ENCODE results near the gene PLCB4. TPM values are rescaled to one million over a fixed set of nuclear protein-coding genes. Genes with fewer than 3 reads are reported as not detected.
"Not testable (repeated sequence)": the region's sequence is repeated elsewhere in the genome, so short reads cannot be mapped to it uniquely, and the experiment has no call there.

Gene PLCB4
- total and polyA plus RNA-seq, 2 donors, result 4.8 to 7.6 TPM

- no peaks in the 10 kb centered on the region for H3K9me3 ChIP-seq (ENCODE audit: control insufficient read depth in 2 of 2, insufficient read depth in 1 of 2, low read length in 1 of 2)
- no peaks in the 10 kb centered on the region for H3K27me3 ChIP-seq (ENCODE audit: control insufficient read depth in 2 of 2, insufficient read depth in 1 of 2, low read length in 1 of 2)
- H3K27ac ChIP-seq (ENCODE audit: low read depth in 1 of 2, low read length in 1 of 2), result no peak overlapping the region
- no peak for DNase-seq (ENCODE audit: low read depth in 6 of 9, low spot score in 9 of 9)
- WGBS, result 95% methylated on average over 4 of the region's 4 CpGs
- no peaks in the 10 kb centered on the region for H3K4me1 ChIP-seq (ENCODE audit: control insufficient read depth in 2 of 2, insufficient read depth in 2 of 2, low read length in 2 of 2)
- H3K36me3 ChIP-seq (ENCODE audit: control insufficient read depth in 2 of 2, insufficient read depth in 2 of 2, low read length in 1 of 2), result no peaks in the 10 kb centered on the region
- H3K4me3 ChIP-seq (ENCODE audit: low read length in 2 of 2), result no peak overlapping the region
Observed at GRCh38 chr20:9369557-9369956, 300.7 kb downstream of the PLCB4 start.

- no peaks in the 10 kb centered on the region for H3K4me1 ChIP-seq (ENCODE audit: control insufficient read depth in 2 of 2, insufficient read depth in 2 of 2, low read length in 2 of 2)
- H3K4me3 ChIP-seq (ENCODE audit: low read length in 2 of 2), result no peak overlapping the region
- H3K27ac ChIP-seq (ENCODE audit: low read depth in 1 of 2, low read length in 1 of 2), result no peak overlapping the region
- DNase-seq (ENCODE audit: low read depth in 6 of 9, low spot score in 9 of 9), result no peak
- no peaks in the 10 kb centered on the region for H3K9me3 ChIP-seq (ENCODE audit: control insufficient read depth in 2 of 2, insufficient read depth in 1 of 2, low read length in 1 of 2)
- WGBS, result 92% methylated on average over 5 of the region's 5 CpGs
- H3K36me3 ChIP-seq (ENCODE audit: control insufficient read depth in 2 of 2, insufficient read depth in 2 of 2, low read length in 1 of 2), result no peaks in the 10 kb centered on the region
- no peaks in the 10 kb centered on the region for H3K27me3 ChIP-seq (ENCODE audit: control insufficient read depth in 2 of 2, insufficient read depth in 1 of 2, low read length in 1 of 2)
Observed at GRCh38 chr20:9374072-9374471, 305.2 kb downstream of the PLCB4 start.

DNA sequence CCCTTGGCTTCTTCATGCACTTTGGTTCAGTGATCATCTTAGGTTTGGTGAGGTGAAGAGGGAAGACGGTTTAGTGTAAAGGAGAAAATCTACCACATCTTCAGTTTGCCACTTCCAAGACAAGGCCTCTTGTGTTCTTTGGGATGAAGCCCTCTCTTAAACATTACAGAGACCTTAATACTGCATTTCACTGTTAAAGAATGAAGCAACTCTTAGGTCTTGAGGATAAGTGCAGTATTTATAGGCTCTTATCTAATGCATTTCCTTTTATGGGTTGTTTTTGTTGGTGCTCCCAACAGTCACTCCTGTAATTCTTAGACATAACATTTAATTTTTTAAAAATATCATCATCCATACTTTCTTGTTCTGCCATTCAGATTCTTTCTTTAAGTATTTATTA, 305.6 kb downstream of the PLCB4 start:
- Histone ChIP-seq H3K27ac (ENCODE audit: low read depth in 1 of 2, low read length in 1 of 2) (no peak overlapping the region), H3K27me3 (ENCODE audit: control insufficient read depth in 2 of 2, insufficient read depth in 1 of 2, low read length in 1 of 2) (no peaks in the 10 kb centered on the region), H3K36me3 (ENCODE audit: control insufficient read depth in 2 of 2, insufficient read depth in 2 of 2, low read length in 1 of 2) (no peaks in the 10 kb centered on the region), H3K9me3 (ENCODE audit: control insufficient read depth in 2 of 2, insufficient read depth in 1 of 2, low read length in 1 of 2) (no peaks in the 10 kb centered on the region), H3K4me3 (ENCODE audit: low read length in 2 of 2) (no peak overlapping the region), H3K4me1 (ENCODE audit: control insufficient read depth in 2 of 2, insufficient read depth in 2 of 2, low read length in 2 of 2) (no peaks in the 10 kb centered on the region)
- DNase-seq (ENCODE audit: low read depth in 6 of 9, low spot score in 9 of 9), result no peak
- 93% methylated on average over 1 of the region's 1 CpG for WGBS

DNA sequence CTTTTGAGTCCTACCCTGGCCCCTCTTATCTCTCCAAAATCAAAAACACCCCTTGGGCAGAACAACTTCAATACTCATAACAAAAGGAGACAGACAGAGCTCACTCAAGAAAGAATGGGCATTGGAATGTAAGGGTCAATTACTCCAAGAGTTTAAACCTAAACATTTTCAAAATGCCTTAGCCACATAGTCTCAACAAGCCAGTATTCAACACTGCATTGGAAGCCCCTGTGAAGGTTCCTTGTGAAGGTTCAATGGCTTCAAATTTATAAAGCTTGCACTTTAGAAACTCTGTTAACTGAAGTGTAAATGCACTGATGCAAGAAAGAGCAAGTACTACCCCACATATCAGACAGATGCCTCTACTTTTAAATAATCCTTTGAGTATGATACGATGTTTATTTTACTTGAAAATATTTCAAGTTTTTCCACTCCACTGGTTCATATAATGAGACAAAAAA, 306.4 kb downstream of the PLCB4 start:
- H3K9me3 ChIP-seq (ENCODE audit: control insufficient read depth in 2 of 2, insufficient read depth in 1 of 2, low read length in 1 of 2), result no peaks in the 10 kb centered on the region
- H3K4me3 ChIP-seq (ENCODE audit: low read length in 2 of 2), result no peak overlapping the region
- H3K36me3 ChIP-seq (ENCODE audit: control insufficient read depth in 2 of 2, insufficient read depth in 2 of 2, low read length in 1 of 2), result no peaks in the 10 kb centered on the region
- H3K4me1 ChIP-seq (ENCODE audit: control insufficient read depth in 2 of 2, insufficient read depth in 2 of 2, low read length in 2 of 2), result no peaks in the 10 kb centered on the region
- DNase-seq (ENCODE audit: low read depth in 6 of 9, low spot score in 9 of 9), result no peak
- H3K27ac ChIP-seq (ENCODE audit: low read depth in 1 of 2, low read length in 1 of 2), result no peak overlapping the region
- no peaks in the 10 kb centered on the region for H3K27me3 ChIP-seq (ENCODE audit: control insufficient read depth in 2 of 2, insufficient read depth in 1 of 2, low read length in 1 of 2)
- 92% methylated on average over 1 of the region's 1 CpG for WGBS

DNA sequence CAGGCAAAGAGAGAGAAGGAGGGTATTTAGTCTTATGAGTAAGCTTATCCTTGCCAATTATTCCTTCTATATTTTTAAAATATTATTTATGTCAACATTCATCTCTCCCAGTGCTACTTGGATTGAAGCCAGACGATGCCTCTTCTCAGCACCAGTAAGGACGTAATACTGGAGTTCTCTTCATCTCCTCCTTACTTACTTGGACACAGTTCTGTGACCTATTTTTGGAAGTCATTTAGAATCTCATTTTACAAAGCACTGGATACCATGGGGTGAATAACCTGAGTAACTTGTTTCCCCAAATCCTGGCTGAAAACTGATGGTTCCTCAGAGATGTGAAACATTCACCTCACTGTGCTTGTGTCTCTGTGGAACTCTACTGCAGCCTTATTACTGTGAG, 308.1 kb downstream of the PLCB4 start:
- Histone ChIP-seq H3K27me3 (ENCODE audit: control insufficient read depth in 2 of 2, insufficient read depth in 1 of 2, low read length in 1 of 2) (no peaks in the 10 kb centered on the region), H3K27ac (ENCODE audit: low read depth in 1 of 2, low read length in 1 of 2) (no peak overlapping the region), H3K36me3 (ENCODE audit: control insufficient read depth in 2 of 2, insufficient read depth in 2 of 2, low read length in 1 of 2) (no peaks in the 10 kb centered on the region), H3K4me1 (ENCODE audit: control insufficient read depth in 2 of 2, insufficient read depth in 2 of 2, low read length in 2 of 2) (no peaks in the 10 kb centered on the region), H3K4me3 (ENCODE audit: low read length in 2 of 2) (no peak overlapping the region), H3K9me3 (ENCODE audit: control insufficient read depth in 2 of 2, insufficient read depth in 1 of 2, low read length in 1 of 2) (no peaks in the 10 kb centered on the region)
- WGBS, result 95% methylated on average over 2 of the region's 2 CpGs
- no peak for DNase-seq (ENCODE audit: low read depth in 6 of 9, low spot score in 9 of 9)

DNA sequence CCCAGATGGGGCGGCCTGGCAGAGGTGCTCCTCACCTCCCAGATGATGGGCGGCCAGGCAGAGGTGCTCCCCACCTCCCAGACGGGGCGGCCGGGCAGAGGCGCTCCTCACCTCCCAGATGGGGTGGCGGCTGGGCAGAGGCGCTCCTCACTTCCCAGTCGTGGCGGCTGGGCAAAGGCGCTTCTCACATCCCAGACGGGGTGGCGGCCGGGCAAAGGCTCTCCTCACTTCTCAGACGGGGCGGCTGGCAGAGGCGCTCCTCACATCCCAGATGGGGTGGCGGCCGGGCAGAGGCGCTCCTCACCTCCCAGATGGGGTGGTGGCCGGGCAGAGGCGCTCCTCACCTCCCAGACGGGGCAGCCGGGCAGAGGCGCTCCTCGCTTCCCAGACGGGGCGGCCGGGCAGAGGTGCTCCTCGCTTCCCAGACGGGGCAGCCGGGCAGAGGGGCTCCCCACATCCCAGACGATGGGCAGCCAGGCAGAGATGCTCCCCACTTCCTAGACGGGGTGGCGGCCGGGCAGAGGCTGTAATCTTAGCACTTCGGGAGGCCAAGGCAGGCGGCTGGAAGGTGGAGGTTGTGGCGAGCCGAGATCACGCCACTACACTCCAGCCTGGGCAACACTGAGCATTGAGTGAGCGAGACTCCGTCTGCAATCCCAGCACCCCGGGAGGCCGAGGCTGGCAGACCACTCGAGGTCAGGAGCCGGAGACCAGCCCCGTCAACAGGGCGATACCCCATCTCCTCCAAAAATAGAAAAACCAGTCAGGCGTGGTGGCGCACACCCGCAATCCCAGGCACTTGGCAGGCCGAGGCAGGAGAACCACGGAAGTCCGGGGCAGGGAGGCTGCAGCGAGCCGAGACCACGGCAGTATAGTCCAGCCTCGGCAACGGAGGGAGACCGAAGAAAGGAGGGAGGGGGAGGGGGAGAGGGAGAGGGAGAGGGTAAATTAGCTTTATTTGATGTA, 316.7 kb downstream of the PLCB4 start:
- H3K27ac ChIP-seq (ENCODE audit: low read depth in 1 of 2, low read length in 1 of 2); H3K36me3 ChIP-seq (ENCODE audit: control insufficient read depth in 2 of 2, insufficient read depth in 2 of 2, low read length in 1 of 2); DNase-seq (ENCODE audit: low read depth in 6 of 9, low spot score in 9 of 9); H3K4me1 ChIP-seq (ENCODE audit: control insufficient read depth in 2 of 2, insufficient read depth in 2 of 2, low read length in 2 of 2); H3K9me3 ChIP-seq (ENCODE audit: control insufficient read depth in 2 of 2, insufficient read depth in 1 of 2, low read length in 1 of 2); H3K27me3 ChIP-seq (ENCODE audit: control insufficient read depth in 2 of 2, insufficient read depth in 1 of 2, low read length in 1 of 2); H3K4me3 ChIP-seq (ENCODE audit: low read length in 2 of 2): not testable (repeated sequence)
- 97% methylated on average over 61 of the region's 61 CpGs for WGBS

DNA sequence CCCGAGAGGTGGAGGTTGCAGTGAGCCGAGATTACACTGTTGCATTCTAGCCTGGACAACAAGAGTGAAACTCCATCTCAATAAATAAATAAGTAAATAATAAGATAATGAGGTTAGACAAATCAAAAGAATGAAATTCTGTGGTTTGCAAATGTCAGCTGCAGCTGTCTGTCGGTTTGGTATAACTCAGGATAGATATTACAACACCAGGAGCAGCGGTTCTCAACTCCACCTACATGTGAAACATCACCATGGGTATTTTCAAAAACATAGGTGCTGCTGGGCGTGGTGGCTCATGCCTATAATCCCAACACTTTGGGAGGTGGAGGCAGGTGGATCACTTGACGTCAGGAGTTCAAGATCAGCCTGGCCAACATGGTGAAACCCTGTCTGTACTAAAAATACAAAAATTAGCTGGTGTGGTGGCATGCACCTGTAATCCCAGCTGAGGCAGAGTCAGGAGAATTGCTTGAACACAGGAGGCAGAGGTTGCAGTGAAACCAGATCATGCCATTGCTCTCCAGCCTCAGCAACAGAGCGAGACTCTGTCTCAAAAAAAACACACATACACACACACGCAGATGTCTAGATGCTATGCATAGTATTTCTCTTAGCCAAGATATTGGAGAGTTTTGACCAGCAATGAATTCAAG, 319.4 kb downstream of the PLCB4 start:
- no peaks in the 10 kb centered on the region for H3K27me3 ChIP-seq (ENCODE audit: control insufficient read depth in 2 of 2, insufficient read depth in 1 of 2, low read length in 1 of 2)
- H3K27ac ChIP-seq (ENCODE audit: low read depth in 1 of 2, low read length in 1 of 2), result no peak overlapping the region
- WGBS, result 98% methylated on average over 8 of the region's 8 CpGs
- peaks cover 0 to 3% of the 10 kb centered on the region in 2 donors for H3K4me1 ChIP-seq (ENCODE audit: control insufficient read depth in 2 of 2, insufficient read depth in 2 of 2, low read length in 2 of 2)
- DNase-seq (ENCODE audit: low read depth in 6 of 9, low spot score in 9 of 9), result no peak
- H3K36me3 ChIP-seq (ENCODE audit: control insufficient read depth in 2 of 2, insufficient read depth in 2 of 2, low read length in 1 of 2), result peaks cover 0 to 11% of the 10 kb centered on the region in 2 donors
- H3K4me3 ChIP-seq (ENCODE audit: low read length in 2 of 2), result no peak overlapping the region
- peaks cover 0 to 4% of the 10 kb centered on the region in 2 donors for H3K9me3 ChIP-seq (ENCODE audit: control insufficient read depth in 2 of 2, insufficient read depth in 1 of 2, low read length in 1 of 2)

- Histone ChIP-seq H3K4me3 (ENCODE audit: low read length in 2 of 2) (no peak overlapping the region), H3K9me3 (ENCODE audit: control insufficient read depth in 2 of 2, insufficient read depth in 1 of 2, low read length in 1 of 2) (peaks cover 0 to 4% of the 10 kb centered on the region in 2 donors), H3K27me3 (ENCODE audit: control insufficient read depth in 2 of 2, insufficient read depth in 1 of 2, low read length in 1 of 2) (no peaks in the 10 kb centered on the region), H3K4me1 (ENCODE audit: control insufficient read depth in 2 of 2, insufficient read depth in 2 of 2, low read length in 2 of 2) (peaks cover 0 to 3% of the 10 kb centered on the region in 2 donors), H3K36me3 (ENCODE audit: control insufficient read depth in 2 of 2, insufficient read depth in 2 of 2, low read length in 1 of 2) (peaks cover 0 to 11% of the 10 kb centered on the region in 2 donors), H3K27ac (ENCODE audit: low read depth in 1 of 2, low read length in 1 of 2) (no peak overlapping the region)
- WGBS, result 99% methylated on average over 2 of the region's 2 CpGs
- no peak for DNase-seq (ENCODE audit: low read depth in 6 of 9, low spot score in 9 of 9)
Observed at GRCh38 chr20:9388813-9389161, 319.9 kb downstream of the PLCB4 start.

DNA sequence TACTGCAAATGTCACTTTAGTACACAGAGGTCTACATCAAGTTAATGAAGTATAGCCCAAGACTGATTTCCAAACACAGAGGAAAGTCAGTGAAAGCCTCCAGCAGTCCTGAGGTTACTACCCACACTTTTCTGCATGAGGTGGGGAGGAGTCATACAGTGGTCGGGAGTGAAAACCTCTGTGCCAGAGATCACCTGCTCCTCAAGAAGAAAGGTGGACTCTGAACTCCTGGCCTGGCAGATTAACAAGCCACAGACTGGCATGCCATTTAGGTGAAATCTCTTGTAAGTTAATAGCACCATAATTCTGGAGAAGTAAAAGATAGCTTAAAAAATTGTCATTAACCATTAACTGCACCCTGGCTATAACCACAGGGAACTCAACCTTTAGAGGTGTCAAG, 320.5 kb downstream of the PLCB4 start:
- no peak for DNase-seq (ENCODE audit: low read depth in 6 of 9, low spot score in 9 of 9)
- Histone ChIP-seq H3K36me3 (ENCODE audit: control insufficient read depth in 2 of 2, insufficient read depth in 2 of 2, low read length in 1 of 2) (peaks cover 0 to 11% of the 10 kb centered on the region in 2 donors), H3K27ac (ENCODE audit: low read depth in 1 of 2, low read length in 1 of 2) (no peak overlapping the region), H3K9me3 (ENCODE audit: control insufficient read depth in 2 of 2, insufficient read depth in 1 of 2, low read length in 1 of 2) (peaks cover 0 to 4% of the 10 kb centered on the region in 2 donors), H3K27me3 (ENCODE audit: control insufficient read depth in 2 of 2, insufficient read depth in 1 of 2, low read length in 1 of 2) (no peaks in the 10 kb centered on the region), H3K4me1 (ENCODE audit: control insufficient read depth in 2 of 2, insufficient read depth in 2 of 2, low read length in 2 of 2) (peaks cover 0 to 3% of the 10 kb centered on the region in 2 donors), H3K4me3 (ENCODE audit: low read length in 2 of 2) (no peak overlapping the region)
- WGBS, result 96% methylated on average over 1 of the region's 1 CpG
